NCI-H1105 (cell line): ENCODE results near the gene PTTG1.

Source experiments
- DNase-seq: peaks from one replicate; lab custom pipeline; 2025; lab: John Stamatoyannopoulos, UW

The PTTG1 gene

DNA sequence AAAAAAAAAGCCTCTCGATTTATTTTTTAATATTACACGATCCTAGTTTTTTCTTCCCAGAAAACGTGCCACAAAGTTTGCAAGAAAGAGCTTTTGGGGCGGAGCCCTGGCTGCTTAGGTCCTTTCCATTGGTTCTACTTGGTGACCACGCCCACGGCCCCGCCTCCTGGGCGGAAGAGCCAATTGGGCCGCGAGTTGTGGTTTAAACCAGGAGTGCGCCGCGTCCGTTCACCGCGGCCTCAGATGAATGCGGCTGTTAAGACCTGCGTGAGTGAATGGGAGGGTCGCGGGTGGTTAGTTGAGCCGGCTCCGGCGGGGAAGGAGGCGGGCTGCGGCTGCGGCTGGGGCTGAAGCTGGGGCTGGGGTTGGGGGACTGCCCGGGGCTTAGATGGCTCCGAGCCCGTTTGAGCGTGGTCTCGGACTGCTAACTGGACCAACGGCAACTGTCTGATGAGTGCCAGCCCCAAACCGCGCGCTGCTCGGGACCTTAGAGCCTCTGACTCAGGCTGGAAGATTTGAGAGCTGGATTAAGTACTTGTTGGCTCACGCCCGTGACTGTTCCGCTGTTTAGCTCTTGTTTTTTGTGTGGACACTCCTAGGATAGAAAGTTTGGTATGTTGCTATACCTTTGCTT is at the start of gene PTTG1:
TSS of gene PTTG1 (plus strand) at position 231 of the 634 bp plus-strand sequence. CDS start 458 bp downstream, outside the sequence.
- peak; percentile 86 for DNase-seq

DNA sequence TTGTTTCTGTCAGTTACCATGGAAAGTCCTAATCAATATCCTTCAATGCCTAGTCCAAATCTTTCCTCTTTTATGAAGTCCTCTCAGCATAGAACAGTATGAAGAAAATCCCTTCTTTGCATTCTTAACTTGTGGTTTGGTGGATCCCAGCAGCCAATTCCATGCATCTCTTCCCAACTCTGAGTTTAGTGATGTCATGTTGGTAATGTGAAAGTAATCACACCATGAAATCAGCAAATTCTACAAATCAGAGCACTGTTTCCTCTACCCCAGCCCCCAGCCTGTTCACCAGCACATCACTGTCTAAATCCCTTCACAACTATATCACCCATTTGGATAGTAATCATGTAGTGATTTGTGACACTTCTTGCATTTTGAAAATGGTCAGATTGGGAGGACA is 46.5 kb upstream of the PTTG1 start:
- no peak for DNase-seq

DNA sequence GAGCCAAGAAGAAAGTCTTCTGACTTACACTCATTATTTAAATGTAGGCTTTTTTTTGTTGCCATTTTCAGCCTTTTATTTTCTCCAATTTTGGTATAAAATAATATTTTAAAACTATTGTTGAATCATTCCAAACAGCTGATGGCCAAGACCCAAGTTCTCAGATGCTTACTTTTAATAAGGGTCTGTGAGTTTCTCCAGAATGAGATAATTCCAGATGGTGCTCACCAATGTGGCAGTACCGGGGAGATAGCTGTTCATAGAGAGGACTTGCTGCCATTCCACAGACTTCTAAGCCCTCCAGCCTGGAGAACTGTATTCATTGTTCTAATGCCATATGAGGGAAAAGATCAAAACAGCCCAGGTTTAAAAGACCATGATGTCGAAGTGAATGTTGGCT is 46.0 kb upstream of the PTTG1 start:
- DNase-seq, result no peak

DNA sequence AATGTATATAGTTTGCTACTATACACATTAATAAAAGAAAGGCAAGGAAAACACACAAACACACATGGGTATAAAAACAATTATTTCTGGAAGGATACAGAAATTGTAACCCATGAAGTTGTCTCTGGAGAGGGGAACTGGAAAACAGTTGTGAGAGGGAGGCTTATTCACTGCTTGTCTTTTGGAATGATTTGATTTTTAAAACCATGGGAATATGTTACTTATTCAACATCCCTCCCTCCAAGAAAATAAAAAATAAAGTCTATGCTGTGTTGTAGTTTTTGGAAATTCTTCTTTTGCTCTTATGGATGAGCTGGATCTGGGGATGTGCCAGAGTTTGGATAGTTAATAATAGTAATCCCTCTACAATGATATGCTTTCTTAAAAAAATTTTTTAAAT is 45.2 kb upstream of the PTTG1 start:
- DNase-seq, result no peak

DNA sequence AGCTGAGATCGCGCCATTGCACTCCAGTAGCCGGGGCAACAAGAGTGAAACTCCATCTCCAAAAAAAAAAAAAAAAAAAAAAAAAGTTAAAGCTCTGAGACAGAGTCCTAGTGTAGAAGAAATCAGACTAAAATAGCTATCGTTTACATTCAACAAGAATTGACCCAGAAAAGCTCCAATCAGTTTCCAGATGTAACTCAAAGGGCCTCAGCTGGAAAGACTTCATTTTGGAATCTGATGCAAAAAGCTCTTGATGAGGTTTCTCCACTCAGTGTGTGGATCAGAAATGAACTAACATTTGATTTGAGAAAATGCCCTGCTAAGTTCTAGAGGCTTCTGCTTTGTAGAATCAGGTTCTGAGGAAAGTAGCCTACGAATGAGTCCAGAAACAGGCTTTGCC is 44.0 kb upstream of the PTTG1 start:
- DNase-seq, result no peak

DNA sequence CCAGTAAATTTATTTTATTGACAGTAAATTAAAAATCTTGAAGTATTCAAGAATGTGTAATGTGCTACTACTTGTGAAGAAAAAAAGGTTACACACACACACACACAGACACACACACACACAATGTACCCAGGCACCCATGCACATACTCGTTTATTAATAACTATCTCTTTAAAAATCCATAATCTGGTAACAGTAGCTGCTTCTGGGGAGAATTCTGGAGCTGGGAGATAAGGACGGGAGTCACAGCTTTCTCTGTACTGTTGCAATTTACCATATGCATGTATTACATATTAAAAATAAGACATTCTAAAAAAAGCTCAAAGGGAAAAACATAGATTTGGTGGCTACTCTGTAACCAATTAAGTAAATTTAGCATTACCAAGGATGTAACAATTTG is 43.3 kb upstream of the PTTG1 start:
- DNase-seq, result no peak

DNA sequence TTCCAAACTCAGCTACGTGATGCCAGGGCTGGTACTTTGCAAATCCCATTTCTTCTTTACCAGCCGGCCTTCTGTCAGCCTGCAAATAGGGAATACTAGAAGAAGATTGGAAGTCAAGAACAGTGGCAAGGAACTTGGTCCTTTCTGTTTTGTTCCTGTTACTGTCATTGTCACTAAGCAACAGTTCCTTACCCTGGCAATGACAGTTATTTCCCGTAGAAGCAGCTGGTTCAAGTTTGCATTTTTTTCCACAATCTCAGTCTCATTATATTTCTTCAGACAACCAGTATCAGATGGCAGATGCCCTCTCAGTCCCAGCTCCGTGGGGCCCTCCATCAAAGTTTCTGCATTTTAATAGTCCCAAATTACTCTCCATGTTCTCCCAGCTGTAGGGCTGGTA is 42.1 kb upstream of the PTTG1 start:
- DNase-seq, result no peak

DNA sequence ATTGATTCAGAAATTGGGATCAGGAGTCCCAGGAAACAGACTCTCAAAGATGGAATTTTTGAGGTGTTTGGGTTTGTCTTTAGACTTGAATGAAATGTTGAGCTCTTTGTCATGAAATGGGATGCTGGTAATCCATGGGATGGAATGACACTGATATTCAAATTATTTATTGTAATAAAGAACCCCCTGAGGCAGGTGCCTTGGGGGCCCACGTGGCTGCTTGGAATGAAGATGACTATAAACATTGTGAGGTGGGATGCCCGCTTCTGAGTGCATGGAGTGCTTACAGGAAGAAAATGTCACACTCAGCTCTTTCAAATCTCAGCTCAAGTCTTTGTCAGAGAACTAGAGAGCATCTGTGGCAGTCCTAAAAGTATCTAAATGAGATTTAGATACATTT is 41.6 kb upstream of the PTTG1 start:
- DNase-seq, result no peak

DNA sequence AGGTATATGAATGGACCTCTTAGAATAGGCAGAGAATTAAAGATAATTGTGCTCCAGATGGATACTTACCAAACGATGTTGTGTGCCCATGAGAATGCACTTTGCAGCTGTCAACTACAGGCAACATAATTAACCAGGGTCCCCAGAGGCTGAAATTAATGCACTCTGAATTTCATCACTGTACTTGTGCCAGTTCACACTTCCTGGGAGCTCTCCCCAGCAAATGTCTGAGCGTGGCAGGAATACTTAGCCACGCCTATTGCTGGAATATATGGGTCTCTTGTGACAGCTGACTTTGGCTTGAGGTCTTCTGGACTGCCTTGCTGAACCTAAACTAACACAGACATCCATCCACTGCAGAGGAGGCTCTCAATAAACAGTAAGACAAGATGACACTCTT is 39.3 kb upstream of the PTTG1 start:
- DNase-seq, result no peak

DNA sequence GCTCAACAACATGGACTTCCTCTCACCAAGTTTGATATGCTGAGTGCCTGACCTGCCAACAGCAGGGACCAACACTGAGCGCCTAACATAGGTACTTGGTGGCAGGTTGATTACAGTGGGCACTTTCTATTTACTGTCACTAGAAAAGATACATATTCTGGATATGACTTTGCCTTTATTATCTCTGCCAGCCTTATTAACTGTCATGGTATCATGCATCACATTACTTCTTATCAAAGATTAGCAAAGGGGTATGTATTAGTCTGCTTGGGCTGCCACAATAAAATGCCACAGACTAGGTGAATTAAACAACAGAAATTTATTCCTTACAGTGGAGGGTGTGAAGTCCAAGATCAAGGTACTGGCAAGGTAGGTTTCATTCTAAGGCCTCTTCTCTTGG is 37.0 kb upstream of the PTTG1 start:
- DNase-seq, result no peak

DNA sequence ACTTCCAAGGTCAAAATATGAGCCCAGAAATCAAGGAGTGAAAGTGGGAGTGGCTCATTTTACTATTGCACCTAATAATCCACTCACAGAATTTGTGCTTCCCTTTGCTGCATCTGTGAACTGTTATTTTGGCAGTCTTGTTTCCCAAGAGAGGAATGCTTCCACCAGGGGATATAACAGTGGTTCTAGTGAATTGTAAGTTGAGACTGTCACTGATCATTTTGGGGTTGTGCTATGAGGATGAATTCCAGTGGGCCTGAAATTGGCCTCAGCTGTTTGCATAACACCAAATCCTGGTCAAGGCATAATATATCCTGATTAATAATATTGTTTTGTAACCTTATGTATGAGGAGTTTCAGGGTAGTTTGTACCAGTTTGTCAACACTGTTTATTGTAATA is 36.2 kb upstream of the PTTG1 start:
- no peak for DNase-seq

DNA sequence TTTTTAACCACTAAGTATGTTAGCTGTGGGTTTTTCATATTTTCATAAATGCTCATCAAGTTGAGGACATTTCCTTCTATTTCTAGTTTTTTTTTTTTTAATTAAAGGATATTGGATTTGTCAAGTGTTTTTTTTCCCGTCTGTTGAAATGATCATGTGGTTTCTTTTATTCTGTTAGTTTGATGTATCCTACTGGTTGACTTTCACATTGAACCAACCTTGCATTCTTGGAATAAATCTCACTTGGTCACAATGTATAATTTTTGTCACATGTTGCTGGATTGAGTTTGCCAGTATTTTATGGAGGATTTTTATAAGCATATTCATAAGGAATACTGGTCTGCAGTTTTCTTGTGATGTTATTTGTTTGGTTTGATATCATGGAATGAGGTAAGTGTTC is 34.2 kb upstream of the PTTG1 start:
- DNase-seq, result no peak

DNA sequence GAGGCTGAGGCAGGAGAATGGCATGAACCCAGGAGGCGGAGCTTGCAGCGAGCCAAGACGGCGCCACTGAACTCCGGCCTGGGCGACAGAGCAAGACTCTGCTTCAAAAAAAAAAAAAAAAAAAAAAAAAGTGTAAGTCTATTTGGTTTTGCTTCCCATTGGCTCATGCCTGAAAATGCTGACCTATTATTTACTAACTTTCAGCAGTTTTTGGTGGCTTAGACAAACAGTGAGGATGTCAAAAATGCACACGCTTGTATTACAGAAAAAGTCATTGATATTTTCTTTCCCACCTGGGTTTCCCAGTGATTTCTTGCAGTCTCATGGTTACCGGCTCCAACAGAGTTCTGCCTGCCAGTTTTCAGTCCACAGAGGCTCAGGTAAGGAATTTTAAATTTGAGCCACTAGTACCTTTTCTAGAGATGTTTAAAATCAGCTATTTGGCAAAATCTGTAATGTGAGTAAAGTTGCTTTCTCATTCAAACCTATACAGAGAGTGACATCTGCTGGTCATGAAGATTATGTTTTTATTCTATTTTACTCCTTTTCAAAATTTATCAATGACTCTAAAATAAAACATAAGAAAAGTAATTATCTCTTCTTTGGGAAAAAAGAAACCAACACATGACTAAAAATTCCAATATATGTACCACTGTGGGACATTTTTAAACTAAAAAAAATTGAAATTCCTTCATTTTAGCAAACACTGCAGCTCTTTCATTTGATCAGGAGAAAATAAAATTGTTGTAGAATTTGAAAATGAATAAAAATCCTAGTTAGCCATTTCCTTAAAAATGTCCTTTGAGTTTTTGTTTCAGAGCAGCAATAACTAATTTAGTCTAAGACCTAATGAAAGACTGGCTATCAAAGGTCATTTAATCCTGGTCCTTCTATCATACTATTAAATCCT is 30.6 kb upstream of the PTTG1 start:
- DNase-seq, result no peak

DNA sequence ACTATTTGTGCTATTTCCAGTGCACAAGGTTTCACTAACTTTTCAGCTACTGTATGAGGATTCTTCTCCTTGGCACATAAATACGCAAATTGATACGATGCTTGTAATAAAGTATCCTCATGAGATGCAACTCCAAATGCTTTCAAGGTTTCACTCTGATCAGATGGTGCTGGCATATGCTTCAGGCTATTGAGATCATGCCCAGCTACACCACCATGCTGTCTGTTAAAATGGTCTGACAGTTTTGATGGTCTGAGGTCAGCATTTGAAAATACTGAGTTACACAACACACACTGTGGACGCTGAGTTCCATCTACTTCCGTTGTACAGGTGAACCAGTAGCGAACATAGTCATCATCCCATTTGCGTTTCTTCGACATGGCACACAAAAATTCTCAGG is 26.5 kb upstream of the PTTG1 start:
- no peak for DNase-seq

DNA sequence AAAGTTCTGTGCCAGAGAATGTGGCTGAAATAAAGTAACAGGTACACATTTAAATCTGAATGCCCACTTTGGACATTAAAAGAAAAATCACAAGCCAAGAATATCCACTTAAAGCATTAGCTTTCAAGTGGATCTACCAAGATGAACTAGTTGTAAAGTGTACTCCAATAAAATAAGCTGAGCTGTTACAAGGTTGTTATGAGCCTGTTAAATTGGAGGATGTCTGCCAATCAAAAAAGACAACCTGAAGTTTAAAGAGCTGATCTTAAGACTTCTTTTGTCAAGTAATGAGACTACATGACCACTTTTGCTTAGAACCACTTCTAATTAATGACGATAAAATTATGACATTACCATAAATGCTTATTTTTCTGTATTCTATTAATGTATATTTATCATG is 24.2 kb upstream of the PTTG1 start:
- no peak for DNase-seq

DNA sequence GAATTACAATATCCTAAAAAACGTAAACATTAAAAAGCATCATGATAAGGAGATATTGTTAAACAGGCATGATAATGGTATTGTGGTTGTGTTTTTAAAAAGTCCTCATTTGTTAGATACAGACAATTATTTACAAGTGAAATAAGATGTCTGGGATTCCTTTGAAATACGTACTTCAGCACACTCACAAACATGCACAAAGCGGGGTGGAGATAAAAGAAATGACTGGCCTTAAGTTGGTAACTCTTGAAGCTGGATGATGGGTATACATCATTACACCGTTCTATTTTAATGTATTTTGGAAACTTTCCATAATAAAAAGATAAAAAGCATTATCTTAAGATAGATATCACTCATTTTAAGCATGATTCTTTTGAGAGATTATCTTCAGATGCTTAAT is 22.8 kb upstream of the PTTG1 start:
- DNase-seq, result no peak

DNA sequence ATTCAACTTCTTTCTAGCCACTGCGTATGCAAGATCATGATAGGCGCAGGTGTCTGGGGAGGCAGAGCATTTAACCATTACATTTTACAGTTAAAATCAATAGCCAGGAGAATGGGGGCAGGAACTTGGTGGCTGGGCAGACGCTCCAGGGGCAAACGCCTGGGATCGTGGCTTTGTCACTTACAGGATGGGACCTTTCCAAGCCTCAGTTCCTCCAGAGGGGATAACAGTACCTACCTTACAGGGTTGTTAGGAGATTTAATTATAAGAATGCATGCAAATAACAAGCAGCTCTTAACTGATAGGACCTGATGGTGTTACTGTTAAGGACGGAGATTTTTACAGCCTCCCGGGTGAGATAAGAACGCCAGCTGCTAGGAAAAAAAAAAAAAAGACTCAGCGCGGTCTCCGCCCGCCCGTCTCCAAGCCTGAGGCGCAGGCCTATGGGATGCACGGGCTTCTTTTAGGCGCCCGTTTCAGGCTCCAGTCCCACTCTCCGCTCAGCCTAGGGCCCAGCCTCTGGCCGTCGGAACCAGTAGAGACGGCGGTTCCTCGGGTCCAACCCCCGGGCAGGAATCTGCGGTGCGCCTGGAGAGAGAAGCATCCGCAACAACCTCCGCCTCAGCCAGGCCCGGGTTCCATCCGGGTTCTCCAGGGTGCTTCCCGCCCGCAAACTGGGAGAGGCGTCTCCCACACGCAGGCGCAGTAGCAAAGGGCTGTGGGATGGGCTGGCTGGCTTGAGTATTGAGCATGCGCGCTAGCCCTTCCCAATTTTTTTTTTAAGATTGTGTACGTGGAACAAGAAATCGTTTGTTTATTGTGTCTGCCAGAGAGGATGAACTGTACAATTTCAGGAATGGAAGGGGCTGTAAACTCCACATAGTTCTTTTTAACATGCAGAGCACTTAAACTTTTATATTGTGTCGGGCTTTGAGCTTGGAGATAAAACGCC is 22.0 kb upstream of the PTTG1 start, which contains the start of gene FAM200C:
TSS of gene FAM200C (minus strand) at position 653 of the 952 bp plus-strand sequence. CDS start 4,564 bp downstream, outside the sequence.
- peak; percentile 78 for DNase-seq

DNA sequence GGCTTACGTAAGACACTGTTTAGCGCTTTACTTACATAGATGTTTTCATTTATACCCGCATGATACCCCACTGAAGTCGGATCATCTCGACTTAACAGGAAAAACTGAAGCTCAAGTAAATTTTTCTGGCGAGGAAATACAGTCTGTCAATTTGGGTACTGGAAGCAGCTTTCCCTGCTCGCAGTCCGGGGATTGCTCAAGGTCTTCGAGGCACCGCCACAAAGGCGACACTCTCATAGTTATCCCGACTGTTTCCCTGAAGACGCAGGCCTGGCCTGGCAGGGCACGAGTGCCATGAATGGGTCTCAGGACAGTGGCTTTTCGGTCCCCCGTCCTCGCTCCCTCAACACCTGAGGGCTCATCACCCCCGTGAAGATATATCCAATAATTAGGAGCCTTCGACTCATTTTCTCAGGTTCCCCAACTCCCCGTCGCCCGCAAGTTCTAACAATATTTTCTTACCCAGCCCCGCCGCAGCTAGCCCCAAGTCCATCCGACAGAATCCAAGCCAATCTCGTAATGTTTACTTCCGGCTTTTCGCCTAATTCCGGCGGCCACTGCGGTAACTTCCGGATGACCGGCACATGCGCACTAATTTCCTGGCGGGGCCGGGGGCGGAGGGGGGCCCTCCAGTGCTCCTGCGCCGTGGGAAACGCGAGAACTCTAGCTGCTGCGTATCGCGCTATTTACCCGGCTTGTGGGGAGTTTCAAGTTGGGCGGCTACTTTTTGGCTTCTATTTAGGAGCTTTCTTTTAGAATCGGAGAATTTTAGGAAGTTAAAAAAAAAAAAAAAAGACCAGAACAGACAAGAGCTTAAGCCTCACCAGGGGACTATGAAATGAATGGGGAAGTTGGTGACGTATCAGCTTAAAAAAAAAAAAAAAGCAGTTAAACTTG is 2.8 kb upstream of the PTTG1 start, which contains the start of gene SLU7:
TSS of gene SLU7 (minus strand) at position 521 of the 897 bp plus-strand sequence. CDS start 3,787 bp downstream, outside the sequence.
- DNase-seq, result peak; percentile 75

DNA sequence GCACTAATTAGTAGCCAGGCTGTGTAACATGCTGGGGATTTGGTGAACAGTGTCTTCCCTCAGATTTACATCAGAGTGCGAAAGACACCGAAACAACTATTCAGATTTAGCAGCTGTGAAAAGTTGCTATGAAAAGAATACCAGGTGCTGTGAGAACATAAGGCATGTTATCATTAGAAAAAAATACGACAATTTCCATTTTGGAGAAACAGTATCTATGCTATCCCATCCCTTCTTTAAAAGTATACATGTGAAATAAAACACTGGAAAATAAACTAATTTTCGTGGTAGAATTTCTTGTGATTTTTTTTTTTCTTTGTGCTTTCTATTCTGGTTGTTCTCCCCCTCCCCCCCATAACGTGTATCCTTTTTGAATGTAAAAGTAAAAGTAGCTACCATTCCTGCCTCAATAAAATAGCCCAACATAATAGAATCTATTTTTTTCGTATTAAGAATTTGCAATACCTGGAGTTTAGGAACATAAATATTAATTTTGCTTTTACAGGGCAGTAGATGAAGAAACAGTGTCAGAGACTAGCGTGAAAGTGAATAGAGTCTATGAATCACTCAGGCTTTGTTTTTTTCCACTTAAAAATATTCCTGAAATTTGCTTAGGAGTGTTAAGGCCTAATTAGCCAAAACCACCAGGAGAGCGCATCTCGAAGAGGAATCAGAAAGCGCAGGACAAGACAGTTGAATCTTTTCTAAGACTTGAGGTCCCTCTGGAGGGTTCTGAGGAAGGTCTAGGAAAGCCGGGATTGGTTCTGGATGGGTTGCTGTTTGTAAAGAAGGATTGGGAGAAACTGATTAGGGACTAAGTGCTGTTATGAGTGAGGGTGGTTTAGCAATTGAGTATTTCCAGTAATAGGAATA is 2.0 kb upstream of the PTTG1 start:
- no peak for DNase-seq

DNA sequence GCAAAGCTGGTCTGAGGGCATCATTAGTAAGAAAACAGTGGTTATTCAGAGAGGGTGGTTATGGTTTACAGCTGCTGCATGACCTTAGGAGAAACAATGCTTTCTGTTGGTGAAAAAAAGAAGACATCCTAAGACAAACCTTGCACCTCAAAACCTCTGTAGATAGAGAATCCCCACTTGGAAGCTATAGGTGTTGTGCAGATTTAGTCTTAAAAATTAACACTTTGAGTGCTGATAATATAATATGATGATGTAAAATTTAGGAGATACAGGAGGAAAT is 1.4 kb upstream of the PTTG1 start:
- DNase-seq, result no peak
